Naive thymus-derived CD8-positive, alpha-beta T cell (primary cell): ENCODE results near the gene SLC1A2. TPM values are rescaled to one million over a fixed set of nuclear protein-coding genes. Genes with fewer than 3 reads are reported as not detected.

Source experiments
- ATAC-seq, 2 donors: fragments of 150-1000 bp; cut with Tn5 transposase in 1 of 2; sonication (Bioruptor Pico), chemical (Tn5 transposase) in 1 of 2; 1 replicate in 1 of 2; 2 replicates in 1 of 2; pipeline ENCODE4 v1.10.0; 2021; ENCODE audit warnings: mild to moderate bottlenecking in 2 of 2, moderate library complexity in 2 of 2
- POLR2A ChIA-PET: fragments of 350-600 bp; sonication (Branson Sonifier 250); formaldehyde crosslinking; loops from one replicate; lab custom pipeline; 2021; ENCODE audit warnings: antibody characterized with exemption; lab: Charles Lee
- DNase-seq, 10 donors: peaks; one replicate each; pipeline versions ENCODE4 v3.0.0 to v3.0.0-alpha.2; 2020 to 2022
- H3K27ac Mint-ChIP-seq, 10 donors: one replicate each; pipeline ENCODE4 v1.8.0; 2020 to 2022; ENCODE audit warnings: mild to moderate bottlenecking in 10 of 10, mixed read lengths in 10 of 10, moderate library complexity in 4 of 10, inconsistent platforms in 1 of 10
- H3K27me3 Mint-ChIP-seq, 5 donors: one replicate each; pipeline ENCODE4 v1.8.0; 2021 to 2022; ENCODE audit warnings: mixed read lengths in 5 of 5
- H3K36me3 Mint-ChIP-seq, 3 donors: one replicate each; pipeline ENCODE4 v1.8.0; 2020 to 2022; ENCODE audit warnings: mixed read lengths in 3 of 3, mild to moderate bottlenecking in 2 of 3, inconsistent platforms in 1 of 3
- H3K4me1 Mint-ChIP-seq, 4 donors: one replicate each; pipeline ENCODE4 v1.8.0; 2021 to 2022; ENCODE audit warnings: mixed read lengths in 4 of 4
- H3K4me3 Mint-ChIP-seq, 10 donors: one replicate each; pipeline ENCODE4 v1.8.0; 2020 to 2022; ENCODE audit warnings: mild to moderate bottlenecking in 10 of 10, mixed read lengths in 10 of 10, moderate library complexity in 6 of 10, inconsistent platforms in 1 of 10
- H3K9me3 Mint-ChIP-seq, 9 donors: one replicate each; pipeline ENCODE4 v1.8.0; 2020 to 2022; ENCODE audit warnings: mixed read lengths in 9 of 9, mild to moderate bottlenecking in 3 of 9, inconsistent platforms in 1 of 9, moderate library complexity in 1 of 9
- polyA plus RNA-seq, 3 donors: library from polyadenylated mRNA; unstranded; fragments of 300-500 nt; fragmentation: Illumina TruSeq; gene quantifications; one replicate each; pipeline ENCODE4 v1.2.3, GENCODE V29; 2021
- total RNA-seq, 8 experiments: library from RNA in 2 of 8; stranded (reverse) in 2 of 8; gene quantifications; one replicate each; pipeline ENCODE4 v1.2.3 and lab custom pipeline; 2021 to 2026

The SLC1A2 gene
- total and polyA plus RNA-seq, 5 experiments from 2014 or later, result 0.07 to 0.44 TPM; not detected in 3

- no peak for ATAC-seq
- no peak for DNase-seq
- Mint-ChIP-seq H3K9me3 (peaks cover 0 to 28% (median 11%) of the 10 kb centered on the region in 9 donors), H3K36me3 (peaks cover 0 to 10% (median 2%) of the 10 kb centered on the region in 3 donors), H3K27ac (peak overlapping the region; percentile 53 to 100 (median 98)), H3K4me3 (no peak overlapping the region), H3K4me1 (peaks cover 19 to 75% (median 63%) of the 10 kb centered on the region in 4 donors), H3K27me3 (no peaks in the 10 kb centered on the region)
- POLR2A ChIA-PET, result interaction anchor here (0.8 kb wide), 1 partner anchor 13 kb away, joined by 4 read pairs; no protein-coding TSS in a partner anchor
These were observed 170.6 kb downstream of the SLC1A2 start for GRCh38 chr11:35248558-35249323.

- H3K27me3 Mint-ChIP-seq, result no peaks in the 10 kb centered on the region
- H3K9me3 Mint-ChIP-seq, result peaks cover 0 to 28% (median 11%) of the 10 kb centered on the region in 9 donors
- peak in 5 of 10 donors; percentile 3 to 68 (median 49) for DNase-seq
- H3K4me1 Mint-ChIP-seq, result peaks cover 22 to 76% (median 71%) of the 10 kb centered on the region in 4 donors
- POLR2A ChIA-PET, result interaction anchor here (1.0 to 6.4 kb wide), 9 partner anchors 9 to 108 kb away, joined by 3 to 46 read pairs (median 4); no protein-coding TSS in a partner anchor
- peak; percentile 53 to 57 for ATAC-seq
- H3K27ac Mint-ChIP-seq, result peak overlapping the region; percentile 91 to 100 (median 98)
- peak overlapping the region; percentile 13 to 75 (median 61) for H3K4me3 Mint-ChIP-seq
- H3K36me3 Mint-ChIP-seq, result peaks cover 0 to 15% (median 4%) of the 10 kb centered on the region in 3 donors
These were observed 171.5 kb downstream of the SLC1A2 start for GRCh38 chr11:35247863-35248262.

- Mint-ChIP-seq H3K27me3 (no peaks in the 10 kb centered on the region), H3K27ac (peak overlapping the region; percentile 91 to 100 (median 98)), H3K4me1 (peaks cover 26 to 79% (median 73%) of the 10 kb centered on the region in 4 donors), H3K9me3 (peaks cover 0 to 28% (median 11%) of the 10 kb centered on the region in 9 donors), H3K36me3 (peaks cover 0 to 15% (median 4%) of the 10 kb centered on the region in 3 donors), H3K4me3 (peak overlapping the region; percentile 13 to 75 (median 64))
- POLR2A ChIA-PET, result interaction anchor here (1.0 to 6.4 kb wide), 9 partner anchors 8 to 108 kb away, joined by 3 to 46 read pairs (median 4); no protein-coding TSS in a partner anchor
- ATAC-seq, result peak; percentile 89 to 92
- peak; percentile 37 to 95 (median 86) for DNase-seq
These were observed 171.9 kb downstream of the SLC1A2 start for GRCh38 chr11:35247428-35247827.

GRCh38 chr11:35246745-35247144 lies 172.6 kb downstream of the SLC1A2 start:
- Mint-ChIP-seq H3K4me3 (peak overlapping the region in 8 of 10 donors; percentile 22 to 75 (median 61)), H3K27me3 (no peaks in the 10 kb centered on the region), H3K9me3 (peaks cover 0 to 28% (median 11%) of the 10 kb centered on the region in 9 donors), H3K4me1 (peaks cover 27 to 79% (median 74%) of the 10 kb centered on the region in 4 donors), H3K36me3 (peaks cover 0 to 15% (median 4%) of the 10 kb centered on the region in 3 donors), H3K27ac (peak overlapping the region; percentile 91 to 100 (median 98))
- POLR2A ChIA-PET, result interaction anchor here (0.6 to 6.4 kb wide), 12 partner anchors 8 to 107 kb away, joined by 3 to 46 read pairs (median 4); no protein-coding TSS in a partner anchor
- ATAC-seq, result no peak
- no peak for DNase-seq

DNA sequence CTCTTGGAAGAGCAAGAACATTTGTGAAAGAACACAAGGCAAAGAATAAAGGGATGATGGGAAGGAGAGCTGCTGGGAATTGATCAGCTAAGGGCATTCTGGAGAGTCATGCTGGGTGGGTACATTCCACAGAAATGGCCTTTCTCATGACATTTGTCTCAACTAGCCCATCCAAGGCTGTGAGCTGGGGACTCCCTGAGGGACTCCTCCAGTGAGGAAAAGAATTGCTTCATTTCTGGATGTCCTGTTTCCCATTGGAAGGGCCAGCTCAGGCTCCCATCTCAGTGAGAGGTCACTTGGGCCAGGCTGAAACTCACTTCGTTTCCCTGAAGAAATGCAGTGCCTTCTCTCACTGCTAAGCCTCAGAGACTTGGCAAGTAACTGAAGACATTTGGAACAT lies 173.6 kb downstream of the SLC1A2 start:
- POLR2A ChIA-PET, result interaction anchor here (0.6 to 6.4 kb wide), 8 partner anchors 11 to 216 kb away, joined by 3 to 46 read pairs (median 6); partner anchors contain the start of gene CD44
- H3K27ac Mint-ChIP-seq, result peak overlapping the region; percentile 91 to 100 (median 98)
- peaks cover 32 to 85% (median 78%) of the 10 kb centered on the region in 4 donors for H3K4me1 Mint-ChIP-seq

DNA sequence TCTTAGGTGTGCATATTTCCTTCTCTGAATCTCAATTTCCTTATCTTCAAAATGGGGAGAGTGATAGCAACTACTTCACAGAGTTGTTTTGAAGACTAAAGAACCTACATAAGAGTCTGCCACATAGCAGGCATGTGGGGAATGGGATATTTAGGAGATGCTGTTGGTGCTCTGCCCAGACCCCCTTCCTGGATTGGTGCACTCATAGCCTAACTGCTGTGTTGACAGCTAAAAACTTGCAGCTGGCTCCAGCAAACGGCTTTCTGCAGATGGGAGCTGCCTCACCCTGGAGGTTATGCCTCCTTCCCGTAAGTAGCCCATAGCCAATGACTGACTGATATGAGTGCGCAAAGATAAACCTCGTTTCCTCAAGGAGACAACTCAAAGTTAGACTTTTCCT lies 174.3 kb downstream of the SLC1A2 start:
- Mint-ChIP-seq H3K27ac (peak overlapping the region; percentile 47 to 100 (median 88)), H3K27me3 (no peaks in the 10 kb centered on the region), H3K4me3 (peak overlapping the region in 2 of 10 donors; percentile 7 to 13), H3K4me1 (peaks cover 33 to 85% (median 81%) of the 10 kb centered on the region in 4 donors), H3K9me3 (peaks cover 0 to 26% (median 11%) of the 10 kb centered on the region in 9 donors), H3K36me3 (peaks cover 0 to 15% (median 4%) of the 10 kb centered on the region in 3 donors)
- ATAC-seq, result no peak
- DNase-seq, result no peak
- POLR2A ChIA-PET, result interaction anchor here (1.3 to 6.4 kb wide), 2 partner anchors 10 to 17 kb away, joined by 6 to 46 read pairs; no protein-coding TSS in a partner anchor

More for the DNA sequence above, 173.6 kb downstream of the SLC1A2 start:
- Mint-ChIP-seq H3K27me3 (no peaks in the 10 kb centered on the region), H3K9me3 (peaks cover 0 to 28% (median 11%) of the 10 kb centered on the region in 9 donors), H3K4me3 (peak overlapping the region in 3 of 10 donors; percentile 39 to 62 (median 41)), H3K36me3 (peaks cover 0 to 15% (median 4%) of the 10 kb centered on the region in 3 donors)
- ATAC-seq, result no peak
- no peak for DNase-seq

- peaks cover 0 to 7% (median 4%) of the 10 kb centered on the region in 3 donors for H3K36me3 Mint-ChIP-seq
- no peaks in the 10 kb centered on the region for H3K27me3 Mint-ChIP-seq
- peaks cover 0 to 14% (median 2%) of the 10 kb centered on the region in 9 donors for H3K9me3 Mint-ChIP-seq
- POLR2A ChIA-PET, result interaction anchor here (0.6 to 6.4 kb wide), 7 partner anchors 9 to 82 kb away, joined by 3 to 46 read pairs (median 3); no protein-coding TSS in a partner anchor
- H3K27ac Mint-ChIP-seq, result peak overlapping the region in 8 of 10 donors; percentile 34 to 93 (median 88)
- H3K4me1 Mint-ChIP-seq, result peaks cover 37 to 88% (median 78%) of the 10 kb centered on the region in 4 donors
- H3K4me3 Mint-ChIP-seq, result peak overlapping the region in 2 of 10 donors; percentile 13 to 70
- ATAC-seq (no peak), DNase-seq (no peak)
These were observed 175.6 kb downstream of the SLC1A2 start for GRCh38 chr11:35243774-35244173.

GRCh38 chr11:35242412-35243242 lies 176.7 kb downstream of the SLC1A2 start:
- H3K4me3 Mint-ChIP-seq, result peak overlapping the region in 9 of 10 donors; percentile 14 to 74 (median 60)
- POLR2A ChIA-PET, result interaction anchor here (1.2 to 6.4 kb wide), 3 partner anchors 7 to 79 kb away, joined by 3 to 46 read pairs (median 3); no protein-coding TSS in a partner anchor
- DNase-seq, result peak in 3 of 10 donors; percentile 36 to 41 (median 40)

GRCh38 chr11:35241531-35241930 lies 177.8 kb downstream of the SLC1A2 start:
- peak overlapping the region in 1 of 10 donors; percentile 2 for H3K4me3 Mint-ChIP-seq
- POLR2A ChIA-PET, result interaction anchor here (1.0 to 6.4 kb wide), 4 partner anchors 6 to 77 kb away, joined by 3 to 46 read pairs (median 3); no protein-coding TSS in a partner anchor
- peak overlapping the region in 9 of 10 donors; percentile 0 to 84 (median 57) for H3K27ac Mint-ChIP-seq
- DNase-seq (no peak), ATAC-seq (no peak)
- H3K4me1 Mint-ChIP-seq, result peaks cover 42 to 88% (median 80%) of the 10 kb centered on the region in 4 donors
- no peaks in the 10 kb centered on the region for H3K27me3 Mint-ChIP-seq
- peaks cover 0 to 2% (median 0%) of the 10 kb centered on the region in 9 donors for H3K9me3 Mint-ChIP-seq
- peaks cover 0 to 5% (median 2%) of the 10 kb centered on the region in 3 donors for H3K36me3 Mint-ChIP-seq

More at GRCh38 chr11:35242412-35243242, 176.7 kb downstream of the SLC1A2 start:
- H3K4me1 Mint-ChIP-seq, result peaks cover 38 to 88% (median 80%) of the 10 kb centered on the region in 4 donors
- H3K27ac Mint-ChIP-seq, result peak overlapping the region; percentile 85 to 95 (median 90)
- ATAC-seq, result peak; percentile 5 to 11
- H3K27me3 Mint-ChIP-seq, result no peaks in the 10 kb centered on the region
- H3K9me3 Mint-ChIP-seq, result peaks cover 0 to 2% (median 0%) of the 10 kb centered on the region in 9 donors
- H3K36me3 Mint-ChIP-seq, result peaks cover 0 to 5% (median 2%) of the 10 kb centered on the region in 3 donors

GRCh38 chr11:35241083-35241482 lies 178.3 kb downstream of the SLC1A2 start:
- ATAC-seq (no peak), DNase-seq (no peak)
- no peaks in the 10 kb centered on the region for H3K27me3 Mint-ChIP-seq
- peaks cover 0 to 2% (median 0%) of the 10 kb centered on the region in 9 donors for H3K9me3 Mint-ChIP-seq
- peaks cover 45 to 88% (median 80%) of the 10 kb centered on the region in 4 donors for H3K4me1 Mint-ChIP-seq
- H3K27ac Mint-ChIP-seq, result peak overlapping the region; percentile 0 to 84 (median 44)
- POLR2A ChIA-PET, result interaction anchor here (1.0 kb wide), 1 partner anchor 64 kb away, joined by 3 read pairs; no protein-coding TSS in a partner anchor
- peak overlapping the region in 1 of 10 donors; percentile 2 for H3K4me3 Mint-ChIP-seq
- peaks cover 0 to 5% (median 2%) of the 10 kb centered on the region in 3 donors for H3K36me3 Mint-ChIP-seq
